Gastroesophageal sphincter (tissue), 4 donors: ENCODE results near the gene RAB9A. TPM values are rescaled to one million over a fixed set of nuclear protein-coding genes. Genes with fewer than 3 reads are reported as not detected.

Experiments
- ATAC-seq: fragments of 150-250 bp; one replicate; pipeline ENCODE4 v1.9.1; 2016; ENCODE audit warnings: mild to moderate bottlenecking, moderate library complexity
- H3K27ac ChIP-seq, 4 donors: fragments of 200-600 bp; sonication (generic) in 3 of 4; 1 replicate in 3 of 4; 2 replicates in 1 of 4; pipeline ENCODE4 v1.5.1; 2016 to 2019
- H3K27me3 ChIP-seq: fragments of 200-600 bp; sonication (generic); one replicate; pipeline ENCODE4 v1.5.1; 2019
- H3K36me3 ChIP-seq, 2 donors: fragments of 200-600 bp; sonication (generic); one replicate each; pipeline ENCODE4 v1.5.1; 2019; ENCODE audit warnings: control low read depth in 1 of 2
- H3K4me1 ChIP-seq, 3 donors: fragments of 200-600 bp; sonication (generic); 1 replicate in 2 of 3; 2 replicates in 1 of 3; pipeline ENCODE4 v1.5.1; 2016 to 2019; ENCODE audit warnings: control low read depth in 2 of 3
- H3K4me3 ChIP-seq, 2 donors: fragments of 200-600 bp; sonication (generic); one replicate each; pipeline ENCODE4 v1.5.1; 2019; ENCODE audit warnings: mild to moderate bottlenecking in 1 of 2, moderate library complexity in 1 of 2
- H3K9me3 ChIP-seq, 3 donors: fragments of 200-600 bp; sonication (generic); one replicate each; pipeline ENCODE4 v1.5.1; 2017 to 2019; ENCODE audit warnings: control low read depth in 2 of 3
- EP300 ChIP-seq: sonication (generic); formaldehyde crosslinking; IDR thresholded peaks from one replicate; pipeline ENCODE4 v1.6.1; 2017; ENCODE audit warnings: antibody characterized with exemption, mild to moderate bottlenecking
- POLR2A ChIP-seq, 2 donors: fragments of 450-650 bp; IDR thresholded peaks; one replicate each; pipeline ENCODE4 v1.6.1; 2017; ENCODE audit warnings: antibody characterized with exemption in 2 of 2, mild to moderate bottlenecking in 2 of 2, moderate library complexity in 1 of 2
- POLR2AphosphoS5 ChIP-seq: sonication (generic); formaldehyde crosslinking; IDR thresholded peaks from one replicate; pipeline ENCODE4 v1.6.1; 2017; ENCODE audit warnings: antibody characterized with exemption
- WGBS, 2 donors: methylation state at CpG; one replicate each; pipeline ENCODE4 v1.1.5; 2018; ENCODE audit warnings: low coverage in 1 of 2; 5-methylcytosine and 5-hydroxymethylcytosine counted together
- total RNA-seq, 4 donors: library from RNA; depleted of rRNA; stranded (reverse); fragments of >200 nt; gene quantifications; one replicate each; pipeline ENCODE4 v1.1.0, GENCODE V29; 2016
- TF ChIP-seq, protein P1 (sequence below), 4 experiments: fragments of 200-600 bp in 2 of 4; fragments of 450-650 bp in 2 of 4; sonication (generic) in 1 of 4; IDR thresholded peaks; one replicate each; pipeline ENCODE4 v1.5.1; 2017 to 2019; ENCODE audit warnings: antibody characterized with exemption in 4 of 4, mild to moderate bottlenecking in 2 of 4, moderate library complexity in 2 of 4

Gene RAB9A
- total RNA-seq, 4 donors from 2014 or later = 29.6 to 50.7 (median 38.3) TPM

DNA sequence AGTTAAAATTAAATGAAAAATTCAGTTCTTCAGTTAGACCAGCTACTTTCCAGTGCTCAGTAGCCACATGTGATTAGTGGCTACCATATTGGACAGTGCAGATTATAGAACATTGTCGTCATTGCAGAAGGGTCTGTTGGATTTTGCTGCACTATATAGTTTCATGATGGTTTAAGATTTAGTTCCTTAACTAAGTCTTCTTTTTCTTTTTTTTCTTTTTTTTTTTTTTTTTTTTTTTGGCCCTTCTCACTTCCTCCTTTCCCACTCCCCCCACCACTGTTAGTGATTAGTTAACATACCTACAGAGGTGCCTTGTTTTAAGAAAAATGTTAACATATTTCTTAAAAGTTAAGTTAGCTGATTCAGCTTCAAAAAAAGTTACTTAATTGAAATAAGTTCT is 9.0 kb downstream of the RAB9A start:
- H3K4me3 ChIP-seq = no peak overlapping the region
- H3K4me1 ChIP-seq = peaks cover 0 to 93% (median 3%) of the 10 kb centered on the region in 3 donors
- H3K36me3 ChIP-seq = no peaks in the 10 kb centered on the region
- no peaks in the 10 kb centered on the region for H3K9me3 ChIP-seq
- H3K27ac ChIP-seq = no peak overlapping the region
- H3K27me3 ChIP-seq = no peaks in the 10 kb centered on the region
- TF ChIP-seq POLR2A (IDR thresholded peaks at IDR 0.05) = no peak
- TF ChIP-seq POLR2AphosphoS5 = no peak
- TF ChIP-seq, protein P1, sequence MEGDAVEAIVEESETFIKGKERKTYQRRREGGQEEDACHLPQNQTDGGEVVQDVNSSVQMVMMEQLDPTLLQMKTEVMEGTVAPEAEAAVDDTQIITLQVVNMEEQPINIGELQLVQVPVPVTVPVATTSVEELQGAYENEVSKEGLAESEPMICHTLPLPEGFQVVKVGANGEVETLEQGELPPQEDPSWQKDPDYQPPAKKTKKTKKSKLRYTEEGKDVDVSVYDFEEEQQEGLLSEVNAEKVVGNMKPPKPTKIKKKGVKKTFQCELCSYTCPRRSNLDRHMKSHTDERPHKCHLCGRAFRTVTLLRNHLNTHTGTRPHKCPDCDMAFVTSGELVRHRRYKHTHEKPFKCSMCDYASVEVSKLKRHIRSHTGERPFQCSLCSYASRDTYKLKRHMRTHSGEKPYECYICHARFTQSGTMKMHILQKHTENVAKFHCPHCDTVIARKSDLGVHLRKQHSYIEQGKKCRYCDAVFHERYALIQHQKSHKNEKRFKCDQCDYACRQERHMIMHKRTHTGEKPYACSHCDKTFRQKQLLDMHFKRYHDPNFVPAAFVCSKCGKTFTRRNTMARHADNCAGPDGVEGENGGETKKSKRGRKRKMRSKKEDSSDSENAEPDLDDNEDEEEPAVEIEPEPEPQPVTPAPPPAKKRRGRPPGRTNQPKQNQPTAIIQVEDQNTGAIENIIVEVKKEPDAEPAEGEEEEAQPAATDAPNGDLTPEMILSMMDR (IDR thresholded peaks at IDR 0.05) = no peak
- no peak for TF ChIP-seq EP300
- no peak for ATAC-seq
- whole genome bisulfite sequencing, 2 donors = 100% methylated on average over 1 of the region's 1 CpG; no CpG with 5 or more reads in 1 of the 2 donors

DNA sequence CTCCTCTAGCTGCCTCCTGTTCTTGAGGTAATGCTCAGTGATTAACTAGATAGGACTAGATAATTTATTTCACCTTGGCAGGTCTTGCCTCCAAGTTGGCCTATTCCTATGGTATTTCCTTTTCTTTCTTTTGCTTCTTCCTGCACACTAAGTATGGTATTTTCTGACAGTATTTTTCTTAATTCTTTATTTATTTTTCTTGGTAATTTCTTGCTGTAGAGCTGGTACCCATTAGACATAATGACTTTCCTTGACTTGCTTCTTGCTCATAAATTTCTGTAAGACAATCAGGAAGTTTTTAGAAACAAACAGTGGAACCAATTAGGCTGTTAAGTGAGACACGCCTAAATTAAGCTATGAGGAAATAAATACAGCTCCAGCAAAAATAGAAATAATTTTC is 9.5 kb downstream of the RAB9A start:
- H3K4me1 ChIP-seq = peaks cover 0 to 93% (median 3%) of the 10 kb centered on the region in 3 donors
- no peak overlapping the region for H3K4me3 ChIP-seq
- H3K27me3 ChIP-seq = no peaks in the 10 kb centered on the region
- no peak for ATAC-seq
- H3K9me3 ChIP-seq = no peaks in the 10 kb centered on the region
- no peak for TF ChIP-seq POLR2AphosphoS5
- no peak for TF ChIP-seq EP300
- TF ChIP-seq POLR2A (IDR thresholded peaks at IDR 0.05) = no peak
- TF ChIP-seq, protein P1 (IDR thresholded peaks at IDR 0.05) = no peak
- WGBS, 2 donors = 50% methylated on average over 1 of the region's 1 CpG; no CpG with 5 or more reads in 1 of the 2 donors
- H3K27ac ChIP-seq = no peak overlapping the region
- no peaks in the 10 kb centered on the region for H3K36me3 ChIP-seq

DNA sequence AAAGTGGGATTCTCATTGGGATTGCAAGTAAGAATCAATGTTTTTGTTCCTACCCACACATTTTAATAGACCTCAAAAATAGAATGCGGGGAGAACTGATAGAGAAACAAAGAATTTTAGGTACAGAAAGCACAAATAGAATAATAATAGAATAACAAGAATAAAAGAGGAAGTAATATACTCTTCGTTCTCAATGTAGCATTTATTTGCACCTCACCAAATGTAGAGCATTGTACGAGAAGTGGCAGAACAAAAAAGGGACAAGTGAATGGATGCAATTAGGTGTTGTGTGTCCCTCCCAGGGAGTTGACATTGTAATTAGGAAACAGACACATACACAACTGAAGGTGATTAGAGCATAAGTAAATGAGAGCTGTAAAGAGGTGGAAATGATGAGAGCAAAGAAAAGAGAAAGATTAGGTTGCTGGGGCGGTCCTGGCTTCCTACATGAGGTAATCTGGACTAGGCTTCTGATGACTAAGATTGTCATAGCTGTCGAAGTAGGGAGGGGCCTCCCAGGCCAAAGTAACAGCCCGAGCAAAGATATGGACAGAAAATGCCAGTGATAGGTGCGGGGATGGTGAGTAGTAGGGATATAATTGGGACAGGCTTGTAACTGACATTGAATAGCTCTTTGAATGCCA is 10.4 kb downstream of the RAB9A start:
- WGBS, 2 donors = 50 to 51% methylated on average over 7 of the region's 7 CpGs
- Histone ChIP-seq H3K9me3 (no peaks in the 10 kb centered on the region), H3K4me3 (no peak overlapping the region), H3K27ac (no peak overlapping the region), H3K27me3 (no peaks in the 10 kb centered on the region), H3K4me1 (peaks cover 0 to 90% (median 0%) of the 10 kb centered on the region in 3 donors), H3K36me3 (no peaks in the 10 kb centered on the region)
- TF ChIP-seq EP300 = no peak
- TF ChIP-seq, protein P1 (IDR thresholded peaks at IDR 0.05) = no peak
- TF ChIP-seq POLR2AphosphoS5 = no peak
- no peak for TF ChIP-seq POLR2A (IDR thresholded peaks at IDR 0.05)
- ATAC-seq = peak; percentile 38

DNA sequence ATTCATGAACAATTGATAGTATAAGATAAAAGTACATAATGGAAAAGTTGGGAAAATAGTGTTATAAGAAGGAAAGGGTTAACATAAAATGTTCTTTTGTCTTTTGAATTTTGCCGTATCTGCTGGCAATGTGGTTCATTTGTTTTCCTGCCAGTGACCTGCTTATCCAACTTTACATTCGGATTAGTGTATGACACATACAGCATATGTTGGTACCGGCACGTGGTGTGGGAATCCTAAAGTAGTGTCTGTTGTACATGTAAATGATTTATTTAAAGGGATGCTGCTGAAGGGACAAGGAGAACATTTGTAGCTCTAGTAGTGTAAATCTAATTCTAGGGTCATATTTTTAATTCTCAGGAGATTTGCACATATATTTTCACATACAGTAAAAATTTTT is 11.5 kb downstream of the RAB9A start:
- Histone ChIP-seq H3K9me3 (no peaks in the 10 kb centered on the region), H3K27me3 (no peaks in the 10 kb centered on the region), H3K4me1 (peaks cover 0 to 80% (median 0%) of the 10 kb centered on the region in 3 donors), H3K36me3 (no peaks in the 10 kb centered on the region), H3K4me3 (no peak overlapping the region), H3K27ac (no peak overlapping the region)
- TF ChIP-seq POLR2AphosphoS5 (no peak), EP300 (no peak), POLR2A (IDR thresholded peaks at IDR 0.05) (no peak)
- TF ChIP-seq, protein P1 (IDR thresholded peaks at IDR 0.05) = no peak
- 11 to 60% methylated on average over 2 to 4 of the region's 4 CpGs for WGBS, 2 donors
- no peak for ATAC-seq
